Stimulated activated naive CD4-positive, alpha-beta T cell treated with Interleukin-2 at 50 U/mL for 16 hours (primary cell): ENCODE data around the gene MAP3K9.
"Not testable (repeated sequence)": the region's sequence is repeated elsewhere in the genome, so short reads cannot be mapped to it uniquely, and the experiment has no call there.

Experiments
- DNase-seq: peaks from one replicate; lab custom pipeline; 2025; lab: John Stamatoyannopoulos, UW

MAP3K9 gene

GRCh38 chr14:70809225-70810219 is at the start of gene MAP3K9:
Gene MAP3K9 (minus strand): TSS chr14:70809513. CDS start chr14:70809171, 342 bp downstream.
- DNase-seq = peak; percentile 88

GRCh38 chr14:70858641-70859040 is 49.3 kb upstream of the MAP3K9 start:
- DNase-seq = no peak

- DNase-seq = no peak
These were observed 48.2 kb upstream of the MAP3K9 start for GRCh38 chr14:70857496-70857890.

- DNase-seq = no peak
These were observed 47.7 kb upstream of the MAP3K9 start for GRCh38 chr14:70856851-70857495.

- no peak for DNase-seq
These were observed 46.2 kb upstream of the MAP3K9 start for GRCh38 chr14:70855486-70855885.

GRCh38 chr14:70853658-70854057 is 44.3 kb upstream of the MAP3K9 start:
- not testable (repeated sequence) for DNase-seq

- no peak for DNase-seq
These were observed 38.2 kb upstream of the MAP3K9 start for GRCh38 chr14:70847406-70848090.

- DNase-seq = no peak
These were observed 36.3 kb upstream of the MAP3K9 start for GRCh38 chr14:70845601-70846000.

- no peak for DNase-seq
These were observed 33.6 kb upstream of the MAP3K9 start for GRCh38 chr14:70842851-70843462.

GRCh38 chr14:70838076-70838475 is 28.8 kb upstream of the MAP3K9 start:
- DNase-seq = no peak

GRCh38 chr14:70836946-70837345 is 27.6 kb upstream of the MAP3K9 start:
- no peak for DNase-seq

- no peak for DNase-seq
These were observed 24.6 kb upstream of the MAP3K9 start for GRCh38 chr14:70833884-70834283.

- no peak for DNase-seq
These were observed 23.4 kb upstream of the MAP3K9 start for GRCh38 chr14:70832561-70833305.

GRCh38 chr14:70830998-70831781 is 21.9 kb upstream of the MAP3K9 start:
- DNase-seq = no peak

- DNase-seq = no peak
These were observed 18.9 kb upstream of the MAP3K9 start for GRCh38 chr14:70828188-70828587.

GRCh38 chr14:70827752-70828151 is 18.4 kb upstream of the MAP3K9 start:
- DNase-seq = no peak

GRCh38 chr14:70827347-70827746 is 18.0 kb upstream of the MAP3K9 start:
- no peak for DNase-seq

GRCh38 chr14:70823281-70823680 is 14.0 kb upstream of the MAP3K9 start:
- no peak for DNase-seq

- DNase-seq = no peak
These were observed 13.3 kb upstream of the MAP3K9 start for GRCh38 chr14:70822530-70823185.
